PC-3 (cell line): ENCODE data around the gene HSPB9. TPM values are rescaled to one million over a fixed set of nuclear protein-coding genes. Genes with fewer than 3 reads are reported as not detected.
A peak's percentile ranks its signal among the peaks of the same experiment; 100 is the strongest.

Source experiments
- ATAC-seq: fragments of 200-7000 bp; cut with Tn5 transposase; 2 replicates; pipeline ENCODE4 v1.9.1; 2020; ENCODE audit warnings: mild to moderate bottlenecking, moderate library complexity
- BruUV-seq: library from RNA; stranded (reverse); fragments of 400-500 nt; replicated peaks from 2 replicates; lab custom pipeline; 2021; lab: Mats Ljungman, UMichigan
- CTCF ChIA-PET: fragments of 300-600 bp; sonication (Branson Sonifier 250); formaldehyde crosslinking; loops from one replicate; lab custom pipeline; 2022; ENCODE audit warnings: antibody characterized with exemption; lab: Charles Lee
- POLR2A ChIA-PET: fragments of 300-600 bp; sonication (Branson Sonifier 250); formaldehyde crosslinking; loops from one replicate; lab custom pipeline; 2022; ENCODE audit warnings: antibody characterized with exemption; ENCODE audit not compliant: unreplicated experiment; lab: Charles Lee
- DNase-seq: peaks from one replicate; pipeline ENCODE4 v3.0.0-alpha.2; 2015
- H2AFZ ChIP-seq: fragments of 300-600 bp; sonication (generic); 2 replicates; pipeline ENCODE4 v1.6.0; 2016; ENCODE audit warnings: antibody characterized with exemption, low read length
- H3F3A ChIP-seq: fragments of 300-600 bp; sonication (generic); one replicate; pipeline ENCODE4 v1.6.0; 2017; ENCODE audit warnings: antibody characterized with exemption, low read length, control low read depth, mild to moderate bottlenecking; ENCODE audit not compliant: unreplicated experiment
- H3K27ac ChIP-seq: fragments of 300-600 bp; sonication (generic); 2 replicates; pipeline ENCODE4 v1.5.1; 2016; ENCODE audit warnings: mild to moderate bottlenecking, low read length
- H3K27me3 ChIP-seq: fragments of 300-600 bp; sonication (generic); 2 replicates; pipeline ENCODE4 v1.6.1; 2016; ENCODE audit warnings: low read length, mixed read lengths
- H3K36me3 ChIP-seq: fragments of 300-600 bp; sonication (generic); 2 replicates; pipeline ENCODE4 v1.6.1; 2016; ENCODE audit warnings: low read depth, mixed run types, low read length, mixed read lengths
- H3K4me1 ChIP-seq: fragments of 300-600 bp; sonication (generic); 2 replicates; pipeline ENCODE4 v1.5.1; 2016; ENCODE audit warnings: low read length; ENCODE audit not compliant: insufficient read depth
- H3K4me2 ChIP-seq: fragments of 300-600 bp; sonication (generic); 2 replicates; pipeline ENCODE4 v1.6.0; 2016; ENCODE audit warnings: low read length
- H3K4me3 ChIP-seq: fragments of 300-600 bp; sonication (generic); 2 replicates; pipeline ENCODE4 v1.5.1; 2016; ENCODE audit warnings: mild to moderate bottlenecking, low read length, mixed read lengths
- H3K79me2 ChIP-seq: fragments of 300-600 bp; sonication (generic); 2 replicates; pipeline ENCODE4 v1.6.1; 2017; ENCODE audit warnings: low read length, mixed read lengths
- H3K9ac ChIP-seq: fragments of 300-600 bp; sonication (generic); 2 replicates; pipeline ENCODE4 v1.6.0; 2016; ENCODE audit warnings: mild to moderate bottlenecking, low read length
- H3K9me2 ChIP-seq: fragments of 300-600 bp; sonication (generic); replicated peaks from 2 replicates; pipeline ENCODE4 v1.6.1; 2016; ENCODE audit warnings: mixed run types, low read length, mixed read lengths
- H3K9me3 ChIP-seq: fragments of 300-600 bp; sonication (generic); 2 replicates; pipeline ENCODE4 v1.6.1; 2016; ENCODE audit warnings: low read length, mixed read lengths
- H4K20me1 ChIP-seq: fragments of 300-600 bp; sonication (generic); 2 replicates; pipeline ENCODE4 v1.6.1; 2016; ENCODE audit warnings: low read length, mixed read lengths
- EZH2 ChIP-seq: fragments of 300-600 bp; sonication (generic); IDR thresholded peaks from one replicate; pipeline ENCODE4 v1.6.1; 2017; ENCODE audit warnings: antibody characterized with exemption, mild to moderate bottlenecking, low read length; ENCODE audit not compliant: unreplicated experiment
- EZH2phosphoT487 ChIP-seq: fragments of 300-600 bp; sonication (generic); IDR thresholded peaks from 2 replicates; pipeline ENCODE4 v1.6.1; 2018; ENCODE audit warnings: mild to moderate bottlenecking, antibody characterized with exemption, low read length, borderline replicate concordance
- intact Hi-C: fragments of 100-400 bp; cut with micrococcal nuclease; formaldehyde crosslinking; loops from 2 replicates; pipeline ENCODE4 v1.9.0; 2023
- total RNA-seq: library from RNA; depleted of rRNA; stranded (reverse); fragments of >200 nt; gene quantifications from 2 replicates; pipeline ENCODE4 v1.2.3, GENCODE V29; 2014
- TF ChIP-seq, protein P1 (sequence below): fragments of 300-600 bp; sonication (generic); conservative IDR thresholded peaks from 2 replicates; pipeline ENCODE4 v1.5.1; 2017; ENCODE audit warnings: antibody characterized with exemption, low read depth, mild to moderate bottlenecking, low read length

The HSPB9 gene
- total RNA-seq, 1 experiment from 2014 or later, result not detected

GRCh38 chr17:42098730-42099399, 23.7 kb upstream of the HSPB9 start:
- no peaks in the 10 kb centered on the region for H3K36me3 ChIP-seq
- CTCF ChIA-PET, result no interaction called here
- DNase-seq (no peak), ATAC-seq (no peak)
- no peak overlapping the region for H3K9ac ChIP-seq
- H3K9me3 ChIP-seq, result no peaks in the 10 kb centered on the region
- POLR2A ChIA-PET, result no interaction called here
- H3K27ac ChIP-seq, result no peak overlapping the region
- no peak overlapping the region for H2AFZ ChIP-seq
- H3K79me2 ChIP-seq, result no peaks in the 10 kb centered on the region
- H3K4me1 ChIP-seq, result peaks cover 3% of the 10 kb centered on the region; the same call in 1 of the 2 replicates
- no peak overlapping the region for H3K4me3 ChIP-seq
- intact Hi-C loops, result no loop called here
- H3K9me2 ChIP-seq, result no peaks in the 10 kb centered on the region
- BruUV-seq, result no TSS peak
- H3K4me2 ChIP-seq, result no peak overlapping the region
- H3F3A ChIP-seq, result no peaks in the 10 kb centered on the region
- no peaks in the 10 kb centered on the region for H4K20me1 ChIP-seq
- no peaks in the 10 kb centered on the region for H3K27me3 ChIP-seq
- TF ChIP-seq EZH2phosphoT487, result no peak
- TF ChIP-seq, protein P1, sequence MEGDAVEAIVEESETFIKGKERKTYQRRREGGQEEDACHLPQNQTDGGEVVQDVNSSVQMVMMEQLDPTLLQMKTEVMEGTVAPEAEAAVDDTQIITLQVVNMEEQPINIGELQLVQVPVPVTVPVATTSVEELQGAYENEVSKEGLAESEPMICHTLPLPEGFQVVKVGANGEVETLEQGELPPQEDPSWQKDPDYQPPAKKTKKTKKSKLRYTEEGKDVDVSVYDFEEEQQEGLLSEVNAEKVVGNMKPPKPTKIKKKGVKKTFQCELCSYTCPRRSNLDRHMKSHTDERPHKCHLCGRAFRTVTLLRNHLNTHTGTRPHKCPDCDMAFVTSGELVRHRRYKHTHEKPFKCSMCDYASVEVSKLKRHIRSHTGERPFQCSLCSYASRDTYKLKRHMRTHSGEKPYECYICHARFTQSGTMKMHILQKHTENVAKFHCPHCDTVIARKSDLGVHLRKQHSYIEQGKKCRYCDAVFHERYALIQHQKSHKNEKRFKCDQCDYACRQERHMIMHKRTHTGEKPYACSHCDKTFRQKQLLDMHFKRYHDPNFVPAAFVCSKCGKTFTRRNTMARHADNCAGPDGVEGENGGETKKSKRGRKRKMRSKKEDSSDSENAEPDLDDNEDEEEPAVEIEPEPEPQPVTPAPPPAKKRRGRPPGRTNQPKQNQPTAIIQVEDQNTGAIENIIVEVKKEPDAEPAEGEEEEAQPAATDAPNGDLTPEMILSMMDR, result no peak
- TF ChIP-seq EZH2, result no peak

- intact Hi-C loops, result no loop called here
Observed at GRCh38 chr17:42101513-42102292, 20.9 kb upstream of the HSPB9 start.

More at GRCh38 chr17:42101513-42102292, 20.9 kb upstream of the HSPB9 start:
- Histone ChIP-seq H3K9ac (no peak overlapping the region), H3K36me3 (no peaks in the 10 kb centered on the region), H3F3A (no peaks in the 10 kb centered on the region), H3K27me3 (no peaks in the 10 kb centered on the region), H3K4me2 (no peak overlapping the region), H3K9me3 (no peaks in the 10 kb centered on the region), H3K4me3 (no peak overlapping the region), H2AFZ (no peak overlapping the region), H3K27ac (no peak overlapping the region), H3K4me1 (peaks cover 3% of the 10 kb centered on the region; the same call in 1 of the 2 replicates), H3K79me2 (no peaks in the 10 kb centered on the region), H4K20me1 (no peaks in the 10 kb centered on the region), H3K9me2 (no peaks in the 10 kb centered on the region)
- no TSS peak for BruUV-seq
- CTCF ChIA-PET, result interaction anchor here (0.6 to 0.7 kb wide), 2 partner anchors 34 to 418 kb away, joined by 3 to 4 read pairs; no protein-coding TSS in a partner anchor
- peak; percentile 51 for DNase-seq
- ATAC-seq, result peak; percentile 40
- POLR2A ChIA-PET, result no interaction called here
- TF ChIP-seq EZH2phosphoT487, result no peak
- TF ChIP-seq, protein P1, result peak; percentile 74
- no peak for TF ChIP-seq EZH2
